ENCODE measurements around the gene CALN1.
A peak's percentile ranks its signal among the peaks of the same experiment; 100 is the strongest.
"Not testable (repeated sequence)": the region's sequence is repeated elsewhere in the genome, so short reads cannot be mapped to it uniquely, and the experiment has no call there.

The CALN1 gene

GRCh38 chr7:71961283-71961682, 450.9 kb downstream of the CALN1 start:
- DNase-seq: no peak

DNA sequence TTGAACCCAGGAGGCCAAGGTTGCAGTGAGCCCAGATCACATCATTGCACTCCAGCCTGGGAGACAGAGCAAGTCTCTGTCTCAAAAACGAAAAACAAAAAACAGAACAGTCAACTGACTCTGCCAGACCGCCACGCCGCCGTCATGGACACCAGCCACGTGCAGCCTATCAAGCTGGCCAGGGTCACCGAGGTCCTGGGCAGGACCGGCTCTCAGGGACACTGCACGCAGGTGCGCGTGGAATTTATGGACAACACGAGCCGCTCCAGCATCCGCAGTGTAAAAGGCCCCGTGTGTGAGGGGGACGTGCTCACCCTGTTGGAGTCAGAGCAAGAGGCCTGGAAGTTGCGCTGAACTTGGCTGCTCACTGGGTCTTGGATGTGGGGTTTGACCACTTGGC, 470.0 kb downstream of the CALN1 start:
- DNase-seq: no peak

DNA sequence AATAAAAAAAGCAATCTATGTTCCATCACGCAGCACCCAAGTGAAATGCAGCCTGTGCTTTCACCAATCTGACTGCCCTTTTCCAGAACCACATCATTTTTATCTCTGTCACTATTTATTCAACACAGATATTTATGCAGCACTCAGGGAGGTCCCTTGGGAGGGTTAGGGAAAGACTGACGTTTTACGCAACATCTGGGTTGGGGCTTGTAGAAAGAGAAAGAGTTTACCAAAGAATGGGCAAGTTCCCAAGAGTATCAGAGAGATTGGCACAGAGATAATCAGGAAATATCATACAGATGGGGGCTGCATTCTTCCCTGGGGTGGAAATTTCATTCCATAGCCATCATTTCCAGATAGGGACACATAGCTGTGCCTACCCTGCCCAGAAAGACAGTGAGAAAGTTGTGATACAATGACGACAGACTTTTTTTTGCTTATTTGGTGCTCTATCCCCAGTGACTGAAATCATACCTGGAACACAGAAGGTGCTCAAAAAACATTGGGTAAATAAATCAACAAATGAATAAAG, 474.2 kb downstream of the CALN1 start:
- DNase-seq: no peak

GRCh38 chr7:71935674-71936073, 476.5 kb downstream of the CALN1 start:
- DNase-seq: no peak

- DNase-seq: no peak
Measured at GRCh38 chr7:71933426-71933825, 478.7 kb downstream of the CALN1 start.

GRCh38 chr7:71925663-71926062, 486.5 kb downstream of the CALN1 start:
- no peak for DNase-seq

GRCh38 chr7:71914204-71914603, 497.9 kb downstream of the CALN1 start:
- DNase-seq: not testable (repeated sequence)

- no peak for DNase-seq
Measured at GRCh38 chr7:71912476-71912875, 499.7 kb downstream of the CALN1 start.

- no peak for DNase-seq
Measured at GRCh38 chr7:71911051-71911450, 501.1 kb downstream of the CALN1 start.

DNA sequence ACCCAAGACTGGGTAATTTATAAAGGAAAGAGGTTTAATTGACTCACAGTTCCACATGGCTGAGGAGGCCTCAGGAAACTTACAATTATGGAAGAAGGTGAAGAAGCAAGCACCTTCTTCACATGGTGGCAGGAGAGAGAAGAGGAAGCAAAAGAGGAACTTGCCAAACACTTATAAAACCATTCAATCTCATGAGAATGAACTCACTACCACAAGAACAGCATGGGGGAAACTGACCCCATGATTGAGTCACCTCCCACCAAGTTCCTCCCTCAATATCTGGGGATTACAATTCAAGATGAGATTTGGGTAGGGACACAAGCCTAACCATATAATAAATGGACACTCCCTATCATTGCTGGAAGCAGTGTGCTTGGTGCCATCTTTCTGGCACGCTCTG, 506.3 kb downstream of the CALN1 start:
- DNase-seq: no peak

- DNase-seq: no peak
Measured at GRCh38 chr7:71904484-71904883, 507.7 kb downstream of the CALN1 start.

DNA sequence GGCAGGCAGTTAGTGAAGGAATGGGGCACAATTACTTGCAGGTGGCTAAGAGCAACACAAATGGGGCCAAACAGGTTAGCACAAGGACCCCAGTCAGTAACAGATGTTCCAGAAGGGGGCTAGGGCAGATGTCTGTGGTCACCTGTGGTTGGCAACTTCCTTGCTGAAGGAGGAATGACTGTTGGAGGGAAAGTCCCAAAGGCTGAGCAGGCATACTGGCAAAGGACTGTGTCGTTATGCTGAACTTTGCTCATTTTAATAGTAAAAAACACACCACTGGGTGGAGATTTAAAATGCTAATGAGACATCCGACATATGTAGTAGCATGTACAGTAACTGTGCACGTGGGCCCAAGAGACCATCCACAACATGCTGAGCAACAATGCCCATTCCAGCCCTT, 511.6 kb downstream of the CALN1 start:
- DNase-seq: no peak

DNA sequence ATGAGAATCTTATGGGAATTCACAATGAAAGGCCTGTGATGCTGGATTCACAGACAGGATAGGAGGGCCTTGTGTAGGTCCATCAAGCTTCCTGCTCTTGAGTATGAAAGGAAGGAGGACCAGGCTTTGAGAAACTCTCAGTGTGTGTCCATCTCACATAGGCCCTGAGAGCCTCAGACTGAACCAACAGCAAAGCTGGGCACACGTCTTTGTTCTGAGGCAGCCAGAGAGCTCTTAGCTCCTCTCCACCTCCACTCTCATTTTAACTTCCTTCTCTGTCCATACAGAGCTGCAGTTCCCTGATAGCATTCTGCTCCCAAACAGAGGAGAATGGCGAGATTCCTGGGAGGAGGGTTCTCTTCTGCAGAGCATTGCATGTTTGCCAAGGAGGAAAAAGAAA, 515.6 kb downstream of the CALN1 start:
- DNase-seq: no peak

DNA sequence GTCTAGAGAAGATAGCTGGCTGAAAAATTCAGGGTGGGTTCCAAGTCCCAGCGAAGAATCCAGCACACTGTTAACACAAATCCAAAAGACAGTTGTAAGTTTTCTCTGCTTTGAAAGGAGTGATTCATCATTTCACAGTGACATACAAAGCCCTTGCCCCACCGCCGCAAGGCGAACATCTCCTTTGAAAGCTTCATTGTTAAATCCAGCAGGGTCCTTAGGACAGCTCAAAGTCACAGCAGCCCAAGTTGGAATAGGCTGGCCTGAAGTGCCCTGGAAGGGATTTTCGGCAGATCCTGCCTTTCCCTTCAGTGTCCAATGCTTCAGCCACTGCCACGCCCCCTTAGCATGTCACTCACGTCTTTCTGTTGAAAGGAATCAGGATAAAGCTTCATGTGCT, 526.1 kb downstream of the CALN1 start:
- DNase-seq: no peak

DNA sequence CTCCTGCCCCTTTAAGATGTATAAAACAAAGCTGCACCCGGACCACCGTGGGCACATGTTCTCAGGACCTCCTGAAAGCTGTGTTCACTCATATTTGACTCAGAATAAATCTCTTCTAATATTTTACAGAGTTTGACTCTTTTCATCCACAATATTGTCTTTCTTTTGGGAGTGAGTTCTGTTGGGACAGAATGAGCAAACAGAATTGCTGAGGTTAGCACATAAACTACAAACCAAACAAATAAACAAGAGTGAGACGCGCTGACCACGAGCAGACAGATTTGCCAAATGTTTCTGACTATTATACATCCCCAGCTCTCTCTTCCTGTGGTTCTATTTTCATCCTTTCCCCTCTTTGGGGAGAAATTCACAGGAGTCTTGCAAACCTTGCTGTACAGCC, 526.7 kb downstream of the CALN1 start:
- no peak for DNase-seq

DNA sequence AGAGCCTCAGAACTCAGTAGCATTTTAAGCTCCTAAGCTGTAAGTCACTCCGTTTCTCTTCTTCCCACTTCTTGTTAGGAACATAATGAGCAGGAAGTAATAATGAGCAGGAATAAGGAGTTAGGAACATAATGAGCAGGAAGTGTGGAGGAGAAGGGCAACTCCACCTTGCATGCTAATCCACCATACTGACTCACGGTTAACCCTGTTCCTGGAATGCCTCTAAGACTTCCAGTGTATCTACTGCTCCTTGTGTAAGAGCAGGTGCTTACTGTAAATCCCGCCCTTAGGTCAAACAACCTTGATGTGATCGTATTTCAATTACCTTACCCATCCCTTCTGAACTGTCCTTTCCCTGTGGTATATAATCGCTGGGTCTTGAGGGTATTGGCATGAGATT, 528.7 kb downstream of the CALN1 start:
- DNase-seq: no peak

- DNase-seq: no peak
Measured at GRCh38 chr7:71871446-71871845, 540.7 kb downstream of the CALN1 start.

- DNase-seq: no peak
Measured at GRCh38 chr7:71870812-71871211, 541.3 kb downstream of the CALN1 start.

DNA sequence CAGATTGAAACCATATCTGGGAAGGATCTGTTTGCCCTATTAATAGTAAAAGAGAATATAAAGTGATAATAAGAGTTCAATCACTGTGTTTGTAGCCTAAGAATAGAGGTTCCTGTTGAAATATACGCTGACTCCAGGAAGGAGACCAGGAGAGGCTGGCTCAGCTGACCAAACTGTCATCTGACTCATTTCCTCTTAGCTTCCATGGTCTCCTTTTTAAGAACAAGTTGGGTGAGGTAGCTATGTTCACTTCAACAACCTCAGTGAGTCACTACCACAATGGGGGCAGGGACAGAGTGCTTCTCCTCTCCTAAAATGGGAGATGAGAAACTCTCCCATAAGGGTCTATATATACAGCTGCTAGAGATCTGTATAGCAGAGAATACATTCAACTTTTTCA, 543.3 kb downstream of the CALN1 start:
- DNase-seq: peak; percentile 46

DNA sequence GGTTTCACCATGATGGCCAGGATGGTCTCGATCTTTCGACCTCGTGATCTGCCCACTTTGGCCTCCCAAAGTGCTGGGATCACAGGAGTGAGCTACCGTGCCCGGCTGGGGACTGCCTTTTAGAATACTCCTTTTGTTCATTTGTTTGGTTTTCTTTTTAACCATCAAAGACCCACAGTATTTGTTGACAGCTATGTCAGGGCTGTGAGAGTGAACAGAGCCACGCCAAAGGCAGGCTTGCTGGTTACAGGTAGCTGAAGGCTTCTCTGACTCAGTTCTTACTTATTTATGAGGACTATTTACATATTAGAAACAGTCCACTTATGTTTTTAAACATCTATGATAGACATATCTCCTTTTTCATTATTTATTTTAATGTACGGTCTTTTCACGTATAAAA, 544.5 kb downstream of the CALN1 start:
- no peak for DNase-seq

GRCh38 chr7:71865172-71865571, 547.0 kb downstream of the CALN1 start:
- no peak for DNase-seq

DNA sequence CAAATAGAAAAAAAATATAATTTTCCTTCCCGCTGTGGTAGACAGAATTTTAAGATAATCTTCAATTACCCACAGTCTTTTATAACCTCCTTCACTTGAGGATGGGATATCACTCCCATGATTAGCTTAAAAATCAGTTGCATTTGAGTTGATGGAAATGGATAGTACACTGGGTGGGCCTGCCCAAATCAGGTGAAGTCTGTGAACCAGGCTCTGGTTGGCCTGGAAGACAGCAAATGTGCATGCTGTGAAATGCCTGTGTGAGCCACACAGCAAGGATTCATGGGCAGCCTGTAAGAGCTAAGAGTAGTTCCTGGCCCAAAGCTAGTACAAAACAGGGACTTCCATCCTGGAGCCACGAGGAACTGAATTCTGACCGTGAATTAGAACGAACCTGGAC, 548.0 kb downstream of the CALN1 start:
- no peak for DNase-seq

DNA sequence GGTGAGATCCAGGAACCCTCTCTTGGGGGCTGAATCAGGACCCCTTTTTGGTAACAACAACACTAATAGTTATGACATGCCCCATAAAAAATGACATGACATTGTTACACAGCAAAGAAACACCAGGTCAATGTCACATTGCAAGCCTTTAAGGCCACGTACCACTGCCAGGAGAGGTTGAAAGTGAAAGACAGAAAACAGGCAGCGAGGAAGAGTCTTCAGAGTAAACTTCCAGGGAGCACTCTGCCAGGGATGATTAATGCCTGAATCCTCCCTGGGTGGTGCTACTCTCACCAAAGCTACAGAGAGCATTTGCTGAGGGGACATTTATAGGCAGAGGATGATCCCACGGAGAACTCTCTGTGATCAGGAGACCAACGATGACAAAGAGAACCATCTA, 551.6 kb downstream of the CALN1 start:
- DNase-seq: no peak

DNA sequence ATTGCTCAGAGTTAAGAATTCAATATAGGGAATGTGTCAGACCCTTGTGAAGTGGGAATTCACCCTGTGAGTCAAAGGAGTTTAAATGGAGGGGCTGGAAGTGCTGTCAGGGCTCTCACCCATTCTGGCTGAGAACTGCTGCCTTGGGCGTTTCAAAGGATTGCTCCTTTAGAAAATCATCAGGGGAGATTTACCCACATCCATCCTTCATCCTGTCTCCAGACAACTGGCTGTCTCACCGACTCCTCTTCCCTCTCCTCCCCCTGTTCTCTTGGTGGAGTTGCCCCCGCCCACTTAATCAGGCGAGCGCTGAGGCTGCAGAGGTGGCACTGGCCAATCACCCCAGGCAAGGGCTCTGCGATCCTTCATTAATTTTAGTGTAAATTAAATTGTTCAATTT, 554.8 kb downstream of the CALN1 start:
- DNase-seq: no peak

DNA sequence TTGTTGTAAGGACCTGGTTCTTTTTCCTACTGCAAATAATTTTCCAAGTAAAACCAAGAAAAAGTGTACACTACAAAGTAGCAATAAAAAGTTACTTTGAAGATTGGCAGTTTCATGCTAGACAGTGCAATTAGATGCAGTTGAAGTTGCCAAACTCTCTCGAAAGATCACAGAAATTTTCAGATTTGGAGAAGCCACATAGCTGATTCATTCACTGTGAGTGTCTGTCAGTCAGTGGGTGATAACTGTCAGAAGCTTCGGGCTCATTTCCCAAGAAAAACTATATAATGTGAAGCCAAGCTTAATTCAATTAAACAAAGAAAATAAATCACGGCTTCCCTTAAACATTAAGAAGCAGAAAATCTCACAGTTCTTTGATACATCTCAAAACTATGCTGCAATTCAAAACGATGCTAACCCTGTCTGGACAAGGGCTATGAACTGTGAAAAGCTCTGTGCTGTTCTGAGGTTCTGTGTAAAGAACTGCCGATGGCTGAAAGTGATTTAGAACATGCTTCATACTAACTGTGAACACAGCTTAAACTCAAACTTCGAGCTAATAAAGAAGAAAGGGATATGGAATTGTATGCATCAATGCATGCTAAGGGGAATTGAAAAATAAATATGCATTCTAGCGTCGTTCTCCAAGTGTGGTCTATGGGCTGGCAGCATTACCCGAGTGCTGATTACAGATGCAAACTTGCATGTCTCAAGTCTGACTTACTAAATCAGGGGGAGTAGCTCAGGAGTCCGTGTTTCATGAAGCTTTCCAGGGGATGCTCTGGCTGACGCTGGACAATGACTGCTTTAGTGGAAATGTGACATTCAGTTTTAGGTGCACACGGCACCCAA, 557.4 kb downstream of the CALN1 start:
- no peak for DNase-seq

Data from NK-92 treated with Interleukin-12 subunit alpha and Interleukin-12 subunit beta, amount 100 ng/mL, for 24 hours (cell line).